ENCODE data around the gene FLACC1. TPM values are rescaled to one million over a fixed set of nuclear protein-coding genes. Genes with fewer than 3 reads are reported as not detected.

The FLACC1 gene
- total RNA-seq, 2 donors from 2014 or later: 0.79 to 0.91 TPM

DNA sequence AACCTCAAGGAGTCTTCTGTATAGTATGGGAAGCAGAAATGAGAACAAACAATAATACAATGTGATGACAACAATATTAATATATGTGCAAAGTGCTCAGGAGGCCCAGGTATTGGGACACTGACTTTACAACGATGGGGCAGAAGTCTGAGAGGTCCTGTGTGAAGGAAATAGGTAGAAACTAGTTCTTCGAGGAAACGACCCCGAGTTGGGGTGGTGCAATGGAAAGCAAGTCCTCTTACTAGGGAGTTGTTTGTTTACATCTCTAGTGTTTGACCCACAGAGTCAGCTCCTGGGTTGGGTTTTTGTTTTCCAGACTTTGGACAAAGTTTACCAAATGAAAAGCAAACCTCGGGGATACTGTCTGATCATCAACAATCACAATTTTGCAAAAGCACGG, 80.6 kb downstream of the FLACC1 start:
- Histone ChIP-seq H3K27ac (ENCODE audit: low read depth, low read length) (no peak overlapping the region), H3K36me3 (ENCODE audit: control insufficient read depth, insufficient read depth, low read length) (no peaks in the 10 kb centered on the region), H3K27me3 (ENCODE audit: control insufficient read depth, insufficient read depth, low read length, poor library complexity, severe bottlenecking) (no peaks in the 10 kb centered on the region), H3K4me1 (ENCODE audit: control insufficient read depth, insufficient read depth, low read length) (no peaks in the 10 kb centered on the region), H3K4me3 (ENCODE audit: low read length) (no peak overlapping the region), H3K9me3 (ENCODE audit: control insufficient read depth, low read length) (no peaks in the 10 kb centered on the region), H3K9ac (ENCODE audit: extremely low read depth, low read length, poor library complexity, severe bottlenecking) (no peak overlapping the region)
- Mint-ChIP-seq H3K9me3 (no peaks in the 10 kb centered on the region), H3K4me3 (no peak overlapping the region), H3K27me3 (ENCODE audit: insufficient read depth) (no peaks in the 10 kb centered on the region), H3K36me3 (ENCODE audit: low read depth) (peaks cover 3% of the 10 kb centered on the region), H3K4me1 (no peaks in the 10 kb centered on the region), H3K27ac (no peak overlapping the region)
- no peak for TF ChIP-seq CTCF (conservative IDR thresholded peaks at IDR 0.05)
- DNase-seq: no peak
- 91 to 97% methylated on average over 6 of the region's 6 CpGs for WGBS, 2 experiments (ENCODE audit: insufficient coverage in 1 of 2, insufficient read length in 1 of 2)

GRCh38 chr2:201275990-201276389, 81.2 kb downstream of the FLACC1 start:
- Mint-ChIP-seq H3K4me1 (no peaks in the 10 kb centered on the region), H3K36me3 (ENCODE audit: low read depth) (peaks cover 3% of the 10 kb centered on the region), H3K27me3 (ENCODE audit: insufficient read depth) (no peaks in the 10 kb centered on the region), H3K9me3 (no peaks in the 10 kb centered on the region), H3K27ac (no peak overlapping the region), H3K4me3 (no peak overlapping the region)
- peak; percentile 77 for TF ChIP-seq CTCF (conservative IDR thresholded peaks at IDR 0.05)
- peak; percentile 82 for DNase-seq
- Histone ChIP-seq H3K27me3 (ENCODE audit: control insufficient read depth, insufficient read depth, low read length, poor library complexity, severe bottlenecking) (no peaks in the 10 kb centered on the region), H3K36me3 (ENCODE audit: control insufficient read depth, insufficient read depth, low read length) (no peaks in the 10 kb centered on the region), H3K27ac (ENCODE audit: low read depth, low read length) (no peak overlapping the region), H3K9me3 (ENCODE audit: control insufficient read depth, low read length) (no peaks in the 10 kb centered on the region), H3K9ac (ENCODE audit: extremely low read depth, low read length, poor library complexity, severe bottlenecking) (no peak overlapping the region), H3K4me1 (ENCODE audit: control insufficient read depth, insufficient read depth, low read length) (no peaks in the 10 kb centered on the region), H3K4me3 (ENCODE audit: low read length) (no peak overlapping the region)
- 85 to 92% methylated on average over 4 to 5 of the region's 5 CpGs for WGBS, 2 experiments (ENCODE audit: insufficient coverage in 1 of 2, insufficient read length in 1 of 2)

- Histone ChIP-seq H3K27me3 (ENCODE audit: control insufficient read depth, insufficient read depth, low read length, poor library complexity, severe bottlenecking) (no peaks in the 10 kb centered on the region), H3K27ac (ENCODE audit: low read depth, low read length) (no peak overlapping the region), H3K4me1 (ENCODE audit: control insufficient read depth, insufficient read depth, low read length) (no peaks in the 10 kb centered on the region), H3K4me3 (ENCODE audit: low read length) (no peak overlapping the region), H3K9ac (ENCODE audit: extremely low read depth, low read length, poor library complexity, severe bottlenecking) (no peak overlapping the region), H3K36me3 (ENCODE audit: control insufficient read depth, insufficient read depth, low read length) (no peaks in the 10 kb centered on the region), H3K9me3 (ENCODE audit: control insufficient read depth, low read length) (no peaks in the 10 kb centered on the region)
- Mint-ChIP-seq H3K4me3 (no peak overlapping the region), H3K27ac (no peak overlapping the region), H3K4me1 (no peaks in the 10 kb centered on the region), H3K36me3 (ENCODE audit: low read depth) (peaks cover 3% of the 10 kb centered on the region), H3K9me3 (no peaks in the 10 kb centered on the region), H3K27me3 (ENCODE audit: insufficient read depth) (no peaks in the 10 kb centered on the region)
- no peak for TF ChIP-seq CTCF (conservative IDR thresholded peaks at IDR 0.05)
- DNase-seq: no peak
- WGBS, 2 experiments (ENCODE audit: insufficient coverage in 1 of 2, insufficient read length in 1 of 2): 88% methylated on average over 2 of the region's 2 CpGs; no CpG with 5 or more reads in 1 of the 2 experiments
These were observed 82.1 kb downstream of the FLACC1 start for GRCh38 chr2:201275069-201275468.

Data from endodermal cell (in vitro differentiated cells).